ENCODE results near the gene PLEKHJ1.
A peak's percentile ranks its signal among the peaks of the same experiment; 100 is the strongest.
"Not testable (repeated sequence)": the region's sequence is repeated elsewhere in the genome, so short reads cannot be mapped to it uniquely, and the experiment has no call there.

PLEKHJ1 gene

GRCh38 chr19:2236314-2237050 is at the start of gene PLEKHJ1, which contains the start of gene SF3A2:
PLEKHJ1 (minus strand) TSS chr19:2236329; CDS start chr19:2236248, 81 bp downstream.
SF3A2 (plus strand) TSS chr19:2236824; CDS start chr19:2243419, 6,595 bp downstream.
- peak; percentile 92 for FAIRE-seq
- DNase-seq (ENCODE audit: low spot score) = peak; percentile 97

- FAIRE-seq (no peak), DNase-seq (ENCODE audit: low spot score) (no peak)
These were observed 47.8 kb upstream of the PLEKHJ1 start for GRCh38 chr19:2283835-2284507.

GRCh38 chr19:2282862-2283237 is 46.7 kb upstream of the PLEKHJ1 start:
- FAIRE-seq = no peak
- DNase-seq (ENCODE audit: low spot score) = no peak

GRCh38 chr19:2282062-2282861 is 46.1 kb upstream of the PLEKHJ1 start, which contains the start of gene PEAK3:
PEAK3 (minus strand) TSS chr19:2282175; CDS start chr19:2280931, 1,244 bp downstream.
- no peak for DNase-seq (ENCODE audit: low spot score)
- no peak for FAIRE-seq

- not testable (repeated sequence) for FAIRE-seq; DNase-seq (ENCODE audit: low spot score)
These were observed 45.3 kb upstream of the PLEKHJ1 start for GRCh38 chr19:2281265-2282061.

GRCh38 chr19:2280633-2281264 is 44.6 kb upstream of the PLEKHJ1 start:
- FAIRE-seq (no peak), DNase-seq (ENCODE audit: low spot score) (no peak)

- no peak for FAIRE-seq
- no peak for DNase-seq (ENCODE audit: low spot score)
These were observed 42.5 kb upstream of the PLEKHJ1 start for GRCh38 chr19:2278459-2279158.

- DNase-seq (ENCODE audit: low spot score) = no peak
- FAIRE-seq = no peak
These were observed 41.0 kb upstream of the PLEKHJ1 start for GRCh38 chr19:2277138-2277537.

- DNase-seq (ENCODE audit: low spot score) (no peak), FAIRE-seq (no peak)
These were observed 40.4 kb upstream of the PLEKHJ1 start for GRCh38 chr19:2276429-2276986.

- no peak for DNase-seq (ENCODE audit: low spot score)
- FAIRE-seq = no peak
These were observed 39.7 kb upstream of the PLEKHJ1 start for GRCh38 chr19:2275588-2276428.

GRCh38 chr19:2274931-2275535 is 38.9 kb upstream of the PLEKHJ1 start:
- peak; percentile 38 for DNase-seq (ENCODE audit: low spot score)
- no peak for FAIRE-seq

GRCh38 chr19:2274185-2274711 is 38.1 kb upstream of the PLEKHJ1 start:
- no peak for DNase-seq (ENCODE audit: low spot score)
- FAIRE-seq = no peak

- FAIRE-seq = no peak
- peak; percentile 85 for DNase-seq (ENCODE audit: low spot score)
These were observed 37.4 kb upstream of the PLEKHJ1 start for GRCh38 chr19:2273356-2274184.

GRCh38 chr19:2271234-2272103 is 35.3 kb upstream of the PLEKHJ1 start:
- FAIRE-seq (no peak), DNase-seq (ENCODE audit: low spot score) (no peak)

- DNase-seq (ENCODE audit: low spot score) = peak; percentile 58
- no peak for FAIRE-seq
These were observed 34.5 kb upstream of the PLEKHJ1 start for GRCh38 chr19:2270423-2271233.

- no peak for FAIRE-seq
- no peak for DNase-seq (ENCODE audit: low spot score)
These were observed 34.0 kb upstream of the PLEKHJ1 start for GRCh38 chr19:2270157-2270422.

Measured in urothelium cell line (cell line).